Astrocyte (in vitro differentiated cells and primary cell): ENCODE data around the gene EYS.

Source experiments
- CTCF ChIP-seq: IDR thresholded peaks from 2 replicates; pipeline ENCODE4 v1.5.1; 2011; ENCODE audit warnings: low read depth, mild to moderate bottlenecking, inconsistent platforms, low read length, moderate library complexity; ENCODE audit not compliant: insufficient read depth
- EZH2 ChIP-seq: IDR thresholded peaks from 2 replicates; pipeline ENCODE4 v1.6.1; 2012; ENCODE audit warnings: mild to moderate bottlenecking, low read length, inconsistent platforms; ENCODE audit not compliant: insufficient read depth

DNA sequence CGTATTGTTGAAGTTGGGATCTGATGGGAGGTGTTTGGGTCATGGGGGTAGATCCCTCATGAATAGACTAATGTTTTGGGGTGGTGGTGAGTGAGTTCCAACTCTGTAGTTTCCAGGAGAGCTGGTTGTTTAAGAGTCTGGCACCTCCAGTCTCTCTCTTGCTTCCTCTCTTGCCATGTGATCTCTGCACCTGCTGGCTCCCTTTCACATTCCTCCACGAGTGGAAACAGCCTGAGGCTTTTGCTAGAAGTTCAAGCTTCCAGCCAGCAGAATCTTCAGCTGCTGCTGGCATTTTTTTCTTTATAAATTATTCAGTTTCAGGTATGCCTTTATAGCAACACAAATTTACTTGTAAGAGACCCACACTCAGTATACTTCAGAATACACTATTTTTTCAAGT, 1021.6 kb downstream of the EYS start:
- TF ChIP-seq CTCF (no peak), EZH2 (no peak)
